RPMI7951 (cell line): Measurements from ENCODE around the gene PIK3AP1. TPM values are rescaled to one million over a fixed set of nuclear protein-coding genes. Genes with fewer than 3 reads are reported as not detected.
"Not testable (repeated sequence)": the region's sequence is repeated elsewhere in the genome, so short reads cannot be mapped to it uniquely, and the experiment has no call there.

Experiments used
- DNase-seq: peaks from one replicate; pipeline ENCODE4 v3.0.0-alpha.2; 2012; ENCODE audit warnings: low read depth
- total RNA-seq: library from RNA; depleted of rRNA; stranded (reverse); fragments of >200 nt; shearing (Covaris generic); gene quantifications from 2 replicates; pipeline ENCODE4 v1.2.3, GENCODE V29; 2014

The PIK3AP1 gene
- total RNA-seq, 1 experiment from 2014 or later, result not detected

- DNase-seq, result no peak
Measured at GRCh38 chr10:96697438-96697837, 22.9 kb downstream of the PIK3AP1 start.

GRCh38 chr10:96696845-96697425 is 23.4 kb downstream of the PIK3AP1 start:
- no peak for DNase-seq

- DNase-seq, result no peak
Measured at GRCh38 chr10:96695975-96696634, 24.2 kb downstream of the PIK3AP1 start.

- no peak for DNase-seq
Measured at GRCh38 chr10:96695366-96695765, 24.9 kb downstream of the PIK3AP1 start.

- no peak for DNase-seq
Measured at GRCh38 chr10:96693431-96693830, 26.9 kb downstream of the PIK3AP1 start.

GRCh38 chr10:96692427-96692826 is 27.9 kb downstream of the PIK3AP1 start:
- no peak for DNase-seq

- no peak for DNase-seq
Measured at GRCh38 chr10:96691761-96692160, 28.6 kb downstream of the PIK3AP1 start.

- DNase-seq, result no peak
Measured at GRCh38 chr10:96690755-96691730, 29.3 kb downstream of the PIK3AP1 start.

GRCh38 chr10:96688789-96689188 is 31.5 kb downstream of the PIK3AP1 start:
- no peak for DNase-seq

GRCh38 chr10:96687317-96688012 is 32.8 kb downstream of the PIK3AP1 start:
- DNase-seq, result no peak

- DNase-seq, result no peak
Measured at GRCh38 chr10:96686514-96686913, 33.8 kb downstream of the PIK3AP1 start.

- DNase-seq, result no peak
Measured at GRCh38 chr10:96685306-96685705, 35.0 kb downstream of the PIK3AP1 start.

- DNase-seq, result no peak
Measured at GRCh38 chr10:96684826-96685225, 35.5 kb downstream of the PIK3AP1 start.

GRCh38 chr10:96683710-96684109 is 36.6 kb downstream of the PIK3AP1 start:
- DNase-seq, result no peak

- DNase-seq, result no peak
Measured at GRCh38 chr10:96683065-96683464, 37.2 kb downstream of the PIK3AP1 start.

- DNase-seq, result no peak
Measured at GRCh38 chr10:96681524-96681923, 38.8 kb downstream of the PIK3AP1 start.

GRCh38 chr10:96680463-96680862 is 39.9 kb downstream of the PIK3AP1 start:
- DNase-seq, result not testable (repeated sequence)

- no peak for DNase-seq
Measured at GRCh38 chr10:96678725-96679124, 41.6 kb downstream of the PIK3AP1 start.

GRCh38 chr10:96676272-96677112 is 43.8 kb downstream of the PIK3AP1 start:
- DNase-seq, result no peak

GRCh38 chr10:96675846-96676245 is 44.5 kb downstream of the PIK3AP1 start:
- no peak for DNase-seq
